Endothelial cell of umbilical vein (primary cell): ENCODE measurements around the gene PKD1L1.

ENCODE experiments used
- CTCF ChIP-seq, 2 donors: IDR thresholded peaks; 1 replicate in 1 of 2; 2 replicates in 1 of 2; pipeline ENCODE4 v1.5.1; 2011; ENCODE audit warnings: low read length in 2 of 2, mild to moderate bottlenecking in 2 of 2, moderate library complexity in 2 of 2, control low read depth in 1 of 2, inconsistent platforms in 1 of 2, low read depth in 1 of 2; ENCODE audit not compliant: insufficient read depth in 1 of 2; ENCODE audit errors: extremely low read depth in 1 of 2
- EZH2 ChIP-seq: IDR thresholded peaks from 2 replicates; pipeline ENCODE4 v1.6.1; 2012; ENCODE audit warnings: borderline replicate concordance, low read depth, mild to moderate bottlenecking, moderate library complexity, low read length, inconsistent platforms; ENCODE audit not compliant: severe bottlenecking
- GATA2 ChIP-seq: IDR thresholded peaks from 2 replicates; pipeline ENCODE4 v1.7.0; 2011; ENCODE audit warnings: low read depth, mild to moderate bottlenecking, moderate library complexity, mixed read lengths, low read length; ENCODE audit not compliant: insufficient read length, insufficient read depth
- MYC ChIP-seq: IDR thresholded peaks from one replicate; pipeline ENCODE4 v1.6.1; 2011; ENCODE audit warnings: mild to moderate bottlenecking, low read depth, low read length
- POLR2A ChIP-seq: IDR thresholded peaks from 2 replicates; pipeline ENCODE4 v1.6.1; 2012; ENCODE audit warnings: low read depth, mild to moderate bottlenecking, control low read depth, low read length
- POLR2AphosphoS5 ChIP-seq: IDR thresholded peaks from 2 replicates; pipeline ENCODE4 v1.6.1; 2012; ENCODE audit warnings: low read depth, mild to moderate bottlenecking, control low read depth, low read length, moderate library complexity; ENCODE audit not compliant: insufficient read depth

- TF ChIP-seq POLR2A (no peak), GATA2 (no peak), POLR2AphosphoS5 (no peak), CTCF (IDR thresholded peaks at IDR 0.05; ENCODE audit: extremely low read depth in 1 of 2, insufficient read depth in 1 of 2, low read depth in 1 of 2, low read length in 2 of 2) (no peak), EZH2 (no peak), MYC (no peak)
Measured at GRCh38 chr7:47758546-47758945, 189.7 kb downstream of the PKD1L1 start.
